Pancreas (tissue), 10 donors: ENCODE data around the gene TTC7B. TPM values are rescaled to one million over a fixed set of nuclear protein-coding genes. Genes with fewer than 3 reads are reported as not detected.

Experiments used
- ATAC-seq, 4 donors: fragments of 200-7000 bp; cut with Tn5 transposase; one replicate each; pipeline versions ENCODE4 v1.8.0 to v1.9.1; 2020; ENCODE audit warnings: mild to moderate bottlenecking in 4 of 4, moderate library complexity in 4 of 4
- DNase-seq, 6 donors: peaks; one replicate each; pipeline ENCODE4 v3.0.0-alpha.2; 2020
- FAIRE-seq: peaks from 2 replicates; lab custom pipeline; 2012; peaks lifted over from hg19 to GRCh38; lab: Jason Lieb, UNC
- H3K27ac ChIP-seq, 4 donors: fragments of 200-600 bp; sonication (generic); 1 replicate in 3 of 4; 2 replicates in 1 of 4; pipeline versions ENCODE4 v1.5.0 to v1.8.0; 2020
- H3K27me3 ChIP-seq, 4 donors: fragments of 200-600 bp; one replicate each; pipeline ENCODE4 v1.8.0; 2021
- H3K36me3 ChIP-seq, 3 donors: fragments of 200-600 bp; sonication (generic) in 1 of 3; one replicate each; pipeline versions ENCODE4 v1.5.0 to v1.8.0; 2020 to 2021
- H3K4me1 ChIP-seq, 3 donors: fragments of 200-600 bp; one replicate each; pipeline ENCODE4 v1.8.0; 2021
- H3K4me3 ChIP-seq, 4 donors: fragments of 200-600 bp; sonication (generic) in 2 of 4; one replicate each; pipeline versions ENCODE4 v1.5.0 to v1.8.0; 2020 to 2021
- H3K9me3 ChIP-seq, 4 donors: fragments of 200-600 bp; one replicate each; pipeline ENCODE4 v1.8.0; 2021
- CTCF ChIP-seq, 4 donors: fragments of 200-600 bp; sonication (generic) in 3 of 4; IDR thresholded peaks; one replicate each; pipeline versions ENCODE4 v1.5.0 to v1.8.0; 2021; ENCODE audit warnings: antibody characterized with exemption in 4 of 4
- WGBS, 2 donors: extraction: QIAGEN DNeasy Blood & Tissue Kit; methylation state at CpG; one replicate each; pipeline ENCODE4 v1.1.7; 2013; 5-methylcytosine and 5-hydroxymethylcytosine counted together
- intact Hi-C, 3 donors: fragments of 100-400 bp; cut with DNase I; formaldehyde crosslinking; loops; one replicate each; pipeline versions ENCODE4 v1.11.1 to v1.14.2; 2022
- polyA plus RNA-seq, 2 donors: library from polyadenylated mRNA; stranded (reverse); fragments of 200-250 nt; gene quantifications; one replicate each; pipeline ENCODE4 v1.2.3, GENCODE V29; 2013
- total RNA-seq, 6 donors: library from RNA; stranded (reverse); fragmentation: NEBNext Ultra II Directional in 4 of 6; extraction: Animal tissue kit (Norgen Biotek cat#: 25700) in 4 of 6; gene quantifications; one replicate each; pipeline versions ENCODE4 v1.2.1 to v1.2.4, GENCODE V29; 2021 to 2023
- donor health status: healthy with polysubstance abuse.
- donor health status: DM: no; HTN: no; CAD: no; lungs with moderate emphysema.
- donor health status: DM: no; HTN: no; CAD: no.
- donor health status: control.
- donor health status: control.
- donor health status: Bipolar disorder and iron deficiency.
- donor health status: DM: yes; HTN: yes; CAD: no.
- donor health status: DM: no; HTN: no; CAD: no.
- donor health status: DM: no; HTN: no; CAD: no.
- donor health status: DM: yes; HTN: yes; CAD: no.

Gene TTC7B
- total and polyA plus RNA-seq, 8 donors = 8.9 to 39.6 (median 29.6) TPM

DNA sequence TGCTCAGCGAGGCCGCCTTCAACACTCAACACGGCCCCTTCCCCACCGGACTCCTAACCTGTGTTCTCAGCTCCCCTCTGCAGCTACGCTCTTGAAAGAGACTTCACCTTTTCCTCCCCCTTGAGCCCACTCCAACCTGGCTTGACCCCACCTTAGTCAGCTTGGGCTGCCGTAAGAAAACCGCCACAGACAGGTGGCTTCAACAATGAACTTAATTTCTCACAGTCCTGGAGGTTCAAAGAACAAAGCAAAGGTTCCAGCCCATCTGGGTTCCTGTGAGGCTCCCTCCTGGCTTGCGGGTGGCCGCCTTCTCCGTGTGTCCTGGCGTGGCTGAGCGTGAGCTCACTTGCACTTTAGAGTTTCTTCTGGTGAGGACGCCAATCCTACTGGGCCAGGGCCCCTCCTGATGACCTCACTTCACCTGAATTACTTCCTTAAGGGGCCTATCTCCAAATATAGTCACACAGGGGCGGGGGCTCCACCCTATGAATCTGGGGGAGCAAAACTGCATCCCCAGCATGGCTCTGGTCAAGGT is 280.6 kb downstream of the TTC7B start:
- TF ChIP-seq CTCF (IDR thresholded peaks at IDR 0.05) = no peak
- DNase-seq (peak in 2 of 6 donors; percentile 7 to 27), ATAC-seq (no peak), FAIRE-seq (no peak)
- H3K27me3 ChIP-seq = no peaks in the 10 kb centered on the region
- intact Hi-C loops = no loop called here
- H3K27ac ChIP-seq = no peak overlapping the region
- no peak overlapping the region for H3K4me3 ChIP-seq
- 92% methylated on average over 14 of the region's 14 CpGs for WGBS, 2 donors
- H3K4me1 ChIP-seq = no peaks in the 10 kb centered on the region
- H3K9me3 ChIP-seq = no peaks in the 10 kb centered on the region
- H3K36me3 ChIP-seq = no peaks in the 10 kb centered on the region

DNA sequence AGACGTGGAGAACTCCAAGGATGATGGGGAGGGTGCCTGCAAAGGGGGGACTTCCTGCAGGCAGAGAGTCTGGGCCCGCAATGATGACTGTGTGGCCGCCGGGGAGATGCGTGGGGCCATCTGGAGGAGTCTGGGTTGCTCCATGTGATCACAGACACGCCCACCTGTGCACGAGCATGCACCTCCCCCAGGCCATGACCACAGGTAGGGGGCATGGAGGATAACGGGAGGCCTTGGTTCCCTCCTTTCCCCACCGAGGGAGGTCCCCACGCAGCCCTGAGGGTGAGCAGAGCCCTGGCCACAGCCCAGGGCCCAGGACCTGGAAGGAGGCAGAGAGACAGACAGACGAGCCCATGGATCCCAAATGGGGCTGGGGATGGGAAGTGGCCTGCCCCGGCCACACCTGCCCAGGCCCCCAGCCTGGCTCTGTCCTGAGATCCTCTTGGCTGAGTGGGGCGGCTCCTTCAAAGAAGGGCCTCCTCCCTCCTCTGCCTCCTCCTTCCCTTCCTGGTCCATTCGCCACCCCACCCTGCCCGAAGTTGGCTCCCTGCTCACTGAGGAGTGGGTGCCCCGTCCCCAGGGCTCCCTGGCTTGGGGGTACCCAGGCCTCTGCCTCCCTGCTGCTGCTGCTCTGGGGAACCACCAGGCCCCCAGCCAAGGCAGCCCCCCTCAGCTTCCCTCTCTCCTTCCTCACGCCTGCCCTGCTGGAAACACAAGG is 281.2 kb downstream of the TTC7B start:
- no peaks in the 10 kb centered on the region for H3K9me3 ChIP-seq
- no peak for FAIRE-seq
- H3K27ac ChIP-seq = no peak overlapping the region
- no peaks in the 10 kb centered on the region for H3K4me1 ChIP-seq
- H3K4me3 ChIP-seq = no peak overlapping the region
- 86 to 93% methylated on average over 15 to 17 of the region's 17 CpGs for WGBS, 2 donors
- no peaks in the 10 kb centered on the region for H3K36me3 ChIP-seq
- no peak for ATAC-seq
- no peak for TF ChIP-seq CTCF (IDR thresholded peaks at IDR 0.05)
- H3K27me3 ChIP-seq = no peaks in the 10 kb centered on the region
- intact Hi-C loops = no loop called here
- DNase-seq = peak in 3 of 6 donors; percentile 8 to 58 (median 43)

- H3K27me3 ChIP-seq = no peaks in the 10 kb centered on the region
- no peak overlapping the region for H3K4me3 ChIP-seq
- 78 to 88% methylated on average over 18 to 19 of the region's 19 CpGs for WGBS, 2 donors
- ATAC-seq = peak in 1 of 4 donors; percentile 51
- no peak for TF ChIP-seq CTCF (IDR thresholded peaks at IDR 0.05)
- DNase-seq = peak in 3 of 6 donors; percentile 7 to 55 (median 39)
- H3K27ac ChIP-seq = no peak overlapping the region
- H3K4me1 ChIP-seq = no peaks in the 10 kb centered on the region
- no peaks in the 10 kb centered on the region for H3K9me3 ChIP-seq
- intact Hi-C loops = no loop called here
- H3K36me3 ChIP-seq = no peaks in the 10 kb centered on the region
- FAIRE-seq = no peak
Measured at GRCh38 chr14:90534091-90534837, 282.0 kb downstream of the TTC7B start.

GRCh38 chr14:90533591-90534021 is 282.6 kb downstream of the TTC7B start:
- intact Hi-C loops = no loop called here
- no peaks in the 10 kb centered on the region for H3K9me3 ChIP-seq
- H3K27me3 ChIP-seq = no peaks in the 10 kb centered on the region
- FAIRE-seq (no peak), DNase-seq (peak in 2 of 6 donors; percentile 9 to 43), ATAC-seq (peak in 1 of 4 donors; percentile 14)
- H3K4me3 ChIP-seq = no peak overlapping the region
- TF ChIP-seq CTCF (IDR thresholded peaks at IDR 0.05) = no peak
- H3K27ac ChIP-seq = no peak overlapping the region
- 70 to 76% methylated on average over 6 of the region's 6 CpGs for WGBS, 2 donors
- no peaks in the 10 kb centered on the region for H3K36me3 ChIP-seq
- no peaks in the 10 kb centered on the region for H3K4me1 ChIP-seq
